GM18517 (cell line): ENCODE measurements around the gene MRPS18A.
A peak's percentile ranks its signal among the peaks of the same experiment; 100 is the strongest.
"Not testable (repeated sequence)": the region's sequence is repeated elsewhere in the genome, so short reads cannot be mapped to it uniquely, and the experiment has no call there.

Experiments used
- ATAC-seq: cut with Tn5 transposase; IDR thresholded peaks from one replicate; pipeline ENCODE4 v1.9.1; 2021; ENCODE audit warnings: mild to moderate bottlenecking, moderate library complexity; ENCODE audit not compliant: unreplicated experiment

The MRPS18A gene

DNA sequence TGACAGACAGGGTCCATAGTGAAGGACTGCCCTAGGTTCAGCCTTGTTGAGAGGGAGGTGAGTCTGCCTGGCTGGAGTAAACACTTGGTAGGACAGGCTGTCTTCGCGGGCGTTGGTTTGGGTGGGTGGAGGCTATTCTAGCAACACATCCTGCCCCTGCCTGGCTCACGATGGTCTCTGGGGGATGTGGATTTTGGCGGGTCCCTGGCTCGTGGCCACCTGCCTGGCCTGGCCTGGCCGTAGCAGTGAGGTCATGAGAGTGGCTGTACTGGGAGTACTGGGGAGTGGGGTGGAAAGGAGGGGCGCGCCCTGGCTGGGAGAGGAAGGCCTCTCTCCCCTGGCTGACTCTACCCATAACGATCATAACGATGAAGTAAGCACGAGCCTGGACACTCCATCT is 30.2 kb upstream of the MRPS18A start:
- no peak for ATAC-seq

DNA sequence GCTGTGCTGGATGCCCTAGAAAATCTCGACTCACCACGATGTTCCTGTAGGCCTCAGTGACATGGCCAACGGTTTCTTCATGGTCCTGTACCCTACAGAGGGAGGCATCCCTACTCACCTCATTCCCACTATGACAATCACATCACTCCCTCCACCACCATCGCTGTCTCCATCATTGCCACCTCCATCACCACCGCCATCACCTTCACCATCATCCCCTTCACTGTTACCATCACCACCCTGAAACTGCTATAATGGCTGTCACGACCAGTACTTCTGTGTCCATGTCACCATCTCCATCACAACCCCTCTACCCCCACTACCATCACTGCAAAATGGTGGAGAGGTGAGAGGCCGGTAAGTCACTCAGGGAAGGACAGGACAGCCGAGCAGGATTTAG is 29.8 kb upstream of the MRPS18A start:
- ATAC-seq: no peak

DNA sequence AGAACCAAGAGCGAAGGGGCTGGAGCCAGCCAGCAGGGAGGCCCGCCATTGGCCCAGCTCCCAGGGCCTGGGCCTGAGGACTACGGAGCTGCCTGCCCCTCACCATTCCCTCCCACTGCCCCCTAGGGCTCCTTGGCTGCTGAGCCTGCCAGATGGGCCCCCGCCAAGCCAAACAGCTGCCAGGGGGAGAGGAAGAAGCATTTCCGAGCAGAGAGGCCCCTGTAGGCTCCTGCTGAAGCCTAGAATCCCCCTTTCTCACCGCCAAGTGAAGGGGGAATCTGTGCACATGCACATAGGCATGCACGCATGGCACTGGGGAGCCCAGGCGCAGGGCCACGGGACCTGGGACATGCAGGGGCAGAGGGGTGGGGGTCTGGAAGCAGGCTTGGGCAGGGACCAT is 28.5 kb upstream of the MRPS18A start:
- ATAC-seq: no peak

DNA sequence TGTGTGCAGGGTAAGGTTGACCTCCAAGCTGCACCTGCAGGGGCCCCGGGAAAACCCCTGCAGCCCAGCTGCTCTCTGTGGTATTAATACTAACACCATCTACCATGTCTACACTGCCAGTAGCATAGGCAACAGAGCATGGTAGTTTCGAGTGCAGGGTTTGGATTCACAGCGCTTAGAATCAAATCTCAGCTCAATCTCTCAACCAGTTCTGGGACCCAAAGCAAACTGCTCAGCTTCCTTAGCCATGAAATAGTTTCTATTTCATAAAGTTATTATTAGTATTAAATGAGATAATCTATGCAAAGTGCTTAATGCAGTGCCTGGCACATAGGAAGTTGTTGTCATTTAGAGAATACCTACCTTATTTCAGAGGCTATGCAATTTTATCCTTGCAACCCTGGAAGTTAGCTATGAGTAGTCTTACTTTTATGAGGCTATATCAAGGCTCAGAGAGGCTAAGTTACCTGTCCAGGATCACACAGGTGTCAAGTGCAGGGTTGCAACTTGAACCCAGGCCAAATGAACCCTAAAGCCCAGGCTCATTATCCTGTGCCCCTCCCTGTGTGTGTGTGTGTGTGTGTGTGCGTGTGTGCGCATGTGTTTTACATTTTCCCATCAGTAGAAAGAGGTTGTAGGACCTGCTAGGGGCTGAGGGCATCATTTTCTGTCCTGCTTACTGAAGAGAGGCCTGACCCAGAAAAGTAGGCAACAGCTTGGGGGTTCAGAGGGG is 27.6 kb upstream of the MRPS18A start:
- ATAC-seq: peak; percentile 89

DNA sequence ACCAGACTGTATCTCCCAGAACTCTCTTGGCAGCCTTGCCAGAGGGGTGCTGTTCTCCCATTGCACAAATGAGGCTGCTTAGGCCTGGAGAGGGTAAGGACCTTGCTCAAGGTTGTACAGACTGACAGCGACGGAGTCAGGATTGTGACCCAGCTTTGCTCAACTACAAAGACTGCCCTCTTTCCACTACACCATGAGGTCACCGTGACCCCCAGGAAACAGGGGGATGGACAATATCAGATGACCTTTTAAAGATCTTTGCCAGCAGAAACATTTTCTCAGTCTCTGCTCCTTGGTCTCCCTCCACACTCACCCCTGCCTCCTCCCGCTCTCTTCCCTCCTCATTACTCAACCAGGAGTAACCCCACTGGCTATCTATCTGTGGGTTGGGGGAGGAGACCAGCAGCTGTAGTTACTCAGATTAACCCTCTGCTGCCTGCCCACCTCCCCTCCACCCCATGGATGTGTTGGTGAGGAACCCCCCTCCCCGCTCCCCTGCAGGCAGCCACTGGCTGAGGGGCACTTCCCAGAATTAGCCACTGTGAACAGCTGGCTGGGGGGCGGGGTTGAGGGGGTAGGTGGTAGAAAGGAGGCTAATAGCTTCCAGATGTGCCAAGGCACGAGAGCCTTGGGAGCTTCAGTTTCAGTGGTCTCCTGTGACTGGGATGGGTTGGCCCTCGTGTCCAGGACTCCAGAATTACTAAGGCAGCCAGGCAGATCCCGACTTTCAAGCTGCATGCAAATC is 26.9 kb upstream of the MRPS18A start:
- ATAC-seq: no peak

DNA sequence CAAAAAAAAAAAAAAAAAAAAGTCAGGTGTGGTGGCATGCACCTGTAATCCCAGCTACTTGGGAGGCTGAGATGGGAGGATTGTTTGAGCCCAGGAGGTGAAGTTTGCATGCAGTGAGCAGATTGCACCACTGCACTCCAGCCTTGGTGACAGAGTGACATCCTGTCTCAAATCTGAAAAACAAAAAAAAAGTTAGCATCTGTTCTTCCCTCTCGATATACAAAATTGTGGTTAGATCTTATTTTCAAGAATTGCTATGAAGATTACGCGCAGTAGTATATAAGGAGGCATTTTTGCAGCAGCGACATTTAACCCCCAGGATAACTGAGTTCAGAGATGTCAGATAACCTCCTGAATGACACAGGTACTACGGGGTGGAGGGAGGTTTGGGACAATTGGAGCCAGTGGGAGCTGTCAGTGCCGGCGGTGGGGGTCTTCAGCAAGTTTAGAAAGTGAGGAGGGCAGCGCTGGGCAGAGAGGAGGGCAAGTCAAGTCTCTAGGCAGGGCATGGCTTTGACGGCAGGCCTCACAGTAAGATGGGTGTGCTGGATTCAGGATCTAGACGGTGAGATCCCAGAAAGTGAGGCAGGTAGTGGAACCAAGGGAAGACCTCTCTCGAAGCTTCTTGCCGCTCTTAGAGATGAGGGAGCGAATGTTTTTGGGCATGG is 26.2 kb upstream of the MRPS18A start:
- no peak for ATAC-seq

DNA sequence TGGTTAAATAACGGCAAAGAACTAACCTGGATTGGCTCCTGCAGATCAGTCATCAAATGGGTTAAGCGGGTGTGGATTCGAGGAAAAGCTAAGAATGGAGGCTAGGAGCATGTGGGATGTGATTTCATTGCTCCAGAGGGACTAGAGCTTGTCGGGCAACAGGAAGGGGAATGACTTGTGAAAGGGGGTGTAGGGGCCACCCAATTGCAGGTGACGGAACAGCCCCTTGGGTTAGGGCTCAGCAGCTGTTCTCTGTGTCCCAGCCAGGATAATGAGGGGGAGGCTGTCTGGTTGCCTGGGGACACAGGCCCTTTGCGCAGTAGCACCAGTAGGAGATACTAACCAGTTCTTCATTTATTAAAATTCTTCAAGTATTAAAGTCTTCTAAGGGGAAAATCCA is 25.0 kb upstream of the MRPS18A start:
- no peak for ATAC-seq

DNA sequence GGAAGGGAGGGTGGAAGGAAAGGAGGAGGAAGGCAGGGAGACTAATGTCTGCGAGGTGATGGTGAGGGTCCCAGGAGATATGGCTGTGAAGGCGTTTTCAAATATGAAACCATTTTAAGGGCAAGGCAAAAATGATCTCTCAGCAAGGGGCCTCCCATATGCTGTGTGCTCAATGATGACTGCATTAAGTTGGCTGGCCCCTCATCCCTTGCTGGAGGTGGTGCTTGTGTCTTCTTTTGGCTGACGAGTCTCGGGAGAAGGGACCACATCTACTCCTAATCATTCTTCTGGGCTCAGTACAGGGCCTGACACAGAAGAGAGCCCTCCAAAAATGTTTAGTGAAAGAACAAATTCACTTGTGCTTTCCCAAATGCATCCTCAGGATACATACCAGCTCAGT is 23.0 kb upstream of the MRPS18A start:
- no peak for ATAC-seq

DNA sequence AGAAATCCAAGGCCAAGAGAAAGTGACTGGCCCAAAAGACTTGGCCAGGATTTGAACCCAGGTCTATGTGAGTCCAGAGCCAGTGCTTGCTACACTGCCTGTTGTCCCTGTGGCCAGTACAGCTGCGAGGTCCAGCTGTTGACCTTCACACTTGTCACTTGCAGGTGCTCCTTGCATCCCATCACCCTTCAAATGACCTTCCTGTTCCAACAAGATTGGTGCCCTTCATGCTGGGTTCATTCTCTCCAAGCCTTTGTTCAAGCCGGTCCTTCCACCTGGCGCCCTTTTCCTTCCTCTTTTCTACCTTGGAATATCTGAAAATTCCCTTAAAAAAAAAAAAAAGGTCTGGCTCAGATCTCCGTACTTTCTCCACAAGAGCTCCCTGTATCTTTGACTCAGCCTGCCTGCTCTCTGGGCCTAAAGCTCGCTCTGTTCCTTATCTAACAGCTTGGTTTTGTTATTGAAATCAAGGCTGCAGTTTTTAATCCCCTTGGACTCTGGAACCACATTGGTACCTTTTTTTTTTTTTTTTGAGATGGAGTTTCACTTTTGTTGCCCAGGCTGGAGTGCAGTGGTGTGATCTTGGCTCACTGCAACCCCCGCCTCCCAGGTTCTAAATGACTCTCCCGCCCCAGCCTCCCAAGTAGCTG is 22.2 kb upstream of the MRPS18A start:
- ATAC-seq: no peak

DNA sequence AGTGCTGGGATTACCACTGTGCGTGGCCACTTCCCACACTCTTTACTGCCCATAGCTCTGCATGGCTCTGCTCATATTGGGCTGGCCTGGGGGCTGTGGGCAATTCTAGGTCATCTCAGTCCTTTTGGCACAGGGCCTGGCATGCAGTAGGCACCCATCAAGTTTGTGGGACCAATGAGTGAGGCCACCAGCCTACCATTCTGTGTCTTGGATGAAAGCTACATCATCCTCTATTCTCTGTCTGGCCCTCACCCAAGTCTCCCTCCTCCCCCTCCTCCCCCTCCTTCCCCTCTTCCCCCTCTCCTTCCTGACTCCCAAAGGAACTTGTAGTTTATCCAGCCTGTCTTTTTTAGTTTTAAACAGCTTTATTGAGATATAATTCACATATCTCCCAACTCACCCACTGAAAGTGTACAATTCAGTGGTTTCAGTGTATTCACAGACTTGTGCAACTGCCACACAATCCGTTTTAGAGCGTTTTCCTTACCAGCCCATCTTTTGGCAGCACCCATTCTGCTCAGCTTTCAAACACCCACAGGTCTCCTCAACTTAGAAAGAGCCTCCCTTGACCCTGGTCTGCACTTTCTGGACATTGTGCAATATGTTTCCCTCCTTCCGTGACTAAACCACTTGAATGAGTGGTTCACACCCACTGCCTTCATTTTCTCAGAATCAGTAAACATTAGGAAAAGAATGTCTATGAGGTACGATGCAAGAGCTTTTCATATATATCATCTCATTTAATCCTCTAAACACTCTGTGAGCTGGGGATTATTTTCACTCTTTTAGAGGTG is 21.5 kb upstream of the MRPS18A start:
- no peak for ATAC-seq

DNA sequence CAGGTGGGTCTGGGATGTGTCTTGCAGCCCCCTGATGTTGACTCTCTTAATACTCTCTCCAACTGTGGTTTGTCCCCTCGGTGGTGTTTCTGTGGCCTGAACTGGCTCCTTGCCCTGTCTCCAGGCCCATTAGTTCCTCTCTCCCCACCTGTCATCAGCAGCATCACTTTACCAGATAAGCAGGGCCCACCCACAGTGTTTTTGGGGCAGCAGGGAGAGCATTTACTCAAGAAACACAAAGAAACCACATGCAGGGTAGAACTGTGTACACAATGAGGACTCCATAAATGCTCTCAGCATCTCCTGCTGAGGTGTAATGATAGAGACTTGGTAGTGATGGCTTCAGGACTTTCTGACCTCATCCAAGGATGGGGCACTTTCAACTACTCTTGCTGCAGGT is 20.2 kb upstream of the MRPS18A start:
- no peak for ATAC-seq

DNA sequence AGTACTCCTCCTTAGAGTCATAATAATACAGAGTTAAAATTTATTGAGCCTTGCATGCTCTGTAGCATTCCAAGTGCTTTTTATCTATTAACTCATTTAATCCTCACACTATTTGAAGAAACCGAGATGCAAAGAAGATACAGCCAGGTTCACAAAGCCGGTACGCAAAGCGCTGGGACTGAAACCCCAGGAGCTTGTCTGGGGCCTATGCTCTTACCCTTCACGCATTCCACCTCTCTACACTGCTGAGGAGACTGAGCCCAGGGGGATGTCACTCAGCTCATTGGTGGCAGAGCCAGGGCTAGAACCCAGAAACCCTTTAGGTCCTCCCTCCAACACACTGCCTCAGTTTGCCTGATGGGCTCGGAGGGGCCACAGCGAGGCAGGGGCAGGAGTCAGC is 19.7 kb upstream of the MRPS18A start:
- ATAC-seq: no peak

DNA sequence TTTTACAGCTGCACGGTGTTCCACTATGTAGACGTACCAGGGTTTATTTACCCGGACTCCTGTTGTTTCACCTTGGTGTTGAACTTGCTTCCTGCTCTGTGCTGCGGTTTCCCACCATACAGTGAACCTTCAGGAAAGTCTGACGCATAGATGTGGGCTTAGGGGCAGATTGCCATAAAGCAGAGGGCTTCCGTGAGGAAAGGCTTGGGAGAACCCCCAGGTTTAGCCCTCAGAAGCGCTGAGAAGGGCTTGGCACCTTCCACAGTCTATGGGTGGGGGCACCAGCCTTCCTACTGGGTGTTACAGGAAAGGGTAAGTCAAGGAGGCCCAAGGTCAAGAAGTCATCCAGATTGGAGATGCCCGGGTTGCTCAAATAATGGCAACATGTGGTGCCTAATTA is 19.2 kb upstream of the MRPS18A start:
- ATAC-seq: no peak

DNA sequence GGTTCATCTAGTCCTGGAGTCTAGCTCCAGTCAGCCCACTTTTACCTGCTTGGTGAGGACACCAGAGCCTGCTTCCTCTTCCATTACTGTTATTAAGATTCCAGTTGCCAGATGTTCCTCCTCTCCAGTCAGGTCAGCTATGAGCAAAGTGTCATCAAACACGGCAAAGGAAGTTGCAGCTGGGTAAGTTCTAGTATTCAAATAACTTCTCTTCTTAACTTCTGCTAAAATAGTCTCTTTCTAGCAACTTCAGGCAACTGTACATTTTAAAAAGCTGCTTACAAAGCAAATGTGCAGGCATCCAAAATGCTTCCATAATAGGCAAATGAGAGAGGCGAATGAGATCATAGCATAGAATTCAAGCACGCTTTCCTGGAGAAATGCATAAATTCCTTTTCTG is 18.4 kb upstream of the MRPS18A start:
- no peak for ATAC-seq

DNA sequence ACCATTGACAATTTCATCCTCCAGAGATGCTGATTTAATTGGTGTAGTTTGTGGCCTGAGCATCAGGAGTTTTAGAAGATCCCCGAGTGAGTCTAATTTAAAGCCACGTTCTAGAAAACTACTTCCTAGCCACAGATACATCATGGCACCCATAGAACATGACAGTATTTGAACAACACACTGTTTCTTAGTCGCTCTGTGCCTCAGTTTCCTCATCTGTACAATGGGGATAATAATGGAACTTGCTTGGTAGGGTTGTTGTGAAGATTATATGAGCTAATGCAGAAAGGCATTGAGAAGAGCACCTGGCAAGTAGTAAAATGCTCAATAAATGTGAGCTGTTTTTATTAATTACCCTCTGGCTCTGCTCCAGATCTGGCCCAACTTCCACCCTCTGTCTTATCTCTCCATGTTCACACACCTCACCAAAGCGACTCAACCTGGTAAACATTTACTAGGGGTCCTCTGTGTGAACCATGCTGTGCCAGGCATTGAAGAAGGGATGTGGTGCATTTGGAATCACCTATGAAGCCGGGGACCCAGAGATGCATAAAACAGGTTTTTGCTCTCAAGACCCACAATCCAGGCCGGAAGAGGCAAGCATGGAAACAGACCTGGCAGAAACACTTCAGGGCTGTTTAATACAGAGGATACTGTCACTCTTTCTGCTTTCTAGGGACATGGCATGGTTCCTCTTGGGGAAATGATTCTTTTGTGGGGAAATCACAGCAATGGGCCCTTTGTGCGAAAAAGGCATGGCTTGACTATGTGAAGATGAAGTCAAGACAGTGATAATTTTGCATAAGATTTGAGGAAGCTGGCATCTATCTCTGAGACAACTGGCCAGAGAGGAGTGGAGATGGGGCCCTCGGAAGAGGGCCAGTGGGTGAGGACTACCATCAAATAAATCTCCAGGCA is 16.2 kb upstream of the MRPS18A start:
- ATAC-seq: no peak

DNA sequence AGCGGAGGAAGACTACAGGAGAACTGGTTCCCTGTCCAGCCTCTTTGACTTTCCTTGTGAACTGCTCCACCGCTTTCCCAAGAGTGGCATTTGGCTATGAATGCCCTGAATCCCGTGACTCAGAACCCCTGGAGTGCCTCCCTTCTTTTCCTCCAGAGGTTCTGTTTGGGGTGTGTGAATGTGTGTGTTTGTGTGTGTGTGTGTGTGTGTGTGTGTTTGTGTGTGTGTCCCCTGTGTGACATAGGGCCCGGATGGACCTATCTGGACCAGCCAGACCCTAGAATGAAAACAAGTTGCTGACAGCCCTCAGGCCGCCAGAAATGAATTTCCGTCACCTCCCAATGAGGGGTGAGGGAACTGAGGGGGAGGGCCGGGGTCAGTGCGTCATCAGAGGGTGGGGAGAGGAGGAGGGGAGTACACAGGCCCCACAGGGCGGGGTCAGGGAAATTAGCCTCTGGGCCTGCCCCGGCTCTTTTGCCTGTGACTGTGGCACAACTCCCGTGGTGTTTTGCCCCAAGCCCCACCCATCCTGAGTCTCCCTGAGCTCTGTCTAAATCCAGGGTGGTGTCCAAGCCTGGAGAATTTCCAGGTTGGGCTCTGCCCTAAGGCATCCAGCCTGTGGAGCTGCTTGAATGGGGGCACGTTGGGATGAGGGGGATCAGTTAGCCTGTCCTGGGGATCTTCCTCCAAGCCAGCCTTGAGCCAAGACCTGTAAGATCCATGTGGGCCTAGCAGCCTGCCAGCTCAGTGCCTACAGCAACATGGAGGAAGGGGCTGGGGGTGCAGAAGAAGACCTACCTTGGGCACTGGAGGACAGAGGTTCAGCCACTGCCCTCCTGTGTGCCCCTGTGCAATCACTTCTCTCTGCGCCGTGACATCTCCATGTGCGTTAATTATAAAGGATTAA is 15.2 kb upstream of the MRPS18A start:
- ATAC-seq: no peak

DNA sequence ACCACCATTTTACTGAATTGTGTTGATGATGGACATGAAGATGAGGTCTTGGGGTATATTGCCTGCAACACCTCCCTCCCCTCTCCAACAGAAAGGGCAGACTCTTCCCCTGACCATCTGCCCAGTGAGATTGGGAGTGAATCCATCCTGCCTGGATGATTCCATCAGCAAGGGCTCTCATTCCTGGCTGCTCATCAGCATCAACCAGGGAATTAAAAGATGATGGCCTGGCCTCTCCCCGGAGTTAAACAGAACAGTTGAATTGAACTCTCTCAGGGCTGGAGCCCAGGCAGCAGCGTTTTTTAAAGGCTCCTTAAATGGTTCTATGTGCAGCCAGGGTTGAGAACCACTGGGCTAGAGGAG is 14.6 kb upstream of the MRPS18A start:
- ATAC-seq: no peak

DNA sequence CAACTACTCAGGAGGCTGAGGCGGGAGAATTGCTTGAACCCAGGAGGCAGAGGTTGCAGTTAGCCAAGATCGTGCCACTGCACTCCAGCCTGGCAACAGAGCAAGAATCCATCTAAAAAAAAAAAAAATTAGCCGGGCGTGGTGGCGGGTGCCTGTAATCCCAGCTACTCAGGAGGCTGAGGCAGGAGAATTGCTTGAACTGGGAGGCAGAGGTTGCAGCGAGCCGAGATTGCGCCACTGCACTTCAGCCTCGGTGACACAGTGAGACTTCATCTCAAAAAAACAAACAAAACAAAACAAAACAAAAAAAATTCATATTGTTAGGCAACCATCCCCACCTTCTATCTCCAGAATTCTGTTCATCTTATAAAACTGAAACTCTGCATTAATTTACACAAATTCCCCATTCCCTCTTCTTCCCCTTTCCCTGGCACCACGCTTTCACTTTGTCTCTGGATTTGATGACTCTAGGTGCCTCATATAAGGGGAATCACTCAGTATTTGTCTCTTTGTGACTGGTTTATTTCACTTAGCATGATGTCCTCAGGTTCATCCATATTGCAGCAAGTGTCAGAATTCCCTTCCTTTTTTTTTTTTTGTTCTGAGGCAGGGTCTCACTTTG is 13.5 kb upstream of the MRPS18A start:
- not testable (repeated sequence) for ATAC-seq
